CD4-positive, alpha-beta T cell treated with Interleukin-2 at 100 ng/mL for 4 hours (primary cell): ENCODE results near the gene ALDH3B2.
"Not testable (repeated sequence)": the region's sequence is repeated elsewhere in the genome, so short reads cannot be mapped to it uniquely, and the experiment has no call there.

Experiments
- DNase-seq: peaks from one replicate; pipeline ENCODE4 v3.0.0-alpha.2; 2020; ENCODE audit warnings: low spot score

ALDH3B2 gene

DNA sequence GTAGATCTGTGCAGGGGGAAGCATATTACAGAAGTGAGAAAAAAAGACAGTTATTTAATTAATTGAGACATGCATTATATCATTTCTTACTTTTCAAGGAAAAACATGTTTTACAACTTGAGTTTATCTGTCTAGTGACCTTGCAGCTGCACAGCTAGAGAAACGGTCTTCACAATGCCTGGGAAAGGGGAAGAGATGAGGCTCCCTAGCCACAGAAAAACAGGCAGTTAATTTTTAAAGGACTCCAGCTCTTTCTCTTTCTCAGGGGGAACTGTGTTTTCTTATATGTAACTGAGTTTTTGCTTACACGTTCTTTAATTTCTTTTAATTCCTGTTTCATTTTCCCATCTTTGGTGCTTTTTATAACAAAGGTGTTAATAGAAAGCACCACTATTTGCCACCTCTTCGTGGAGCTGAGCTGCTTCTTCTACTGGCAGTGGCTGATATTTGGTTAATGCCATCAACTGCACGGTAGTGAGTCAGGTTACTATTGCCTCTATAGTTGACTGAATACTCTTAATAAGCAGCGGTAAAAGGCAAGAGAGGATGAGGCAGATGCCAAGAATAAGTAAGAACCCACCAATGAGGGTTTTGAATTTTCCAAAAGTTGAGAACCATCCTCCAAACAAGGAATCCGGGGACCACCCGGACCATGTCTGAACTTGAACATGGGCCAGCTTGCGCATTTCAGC is 11.4 kb upstream of the ALDH3B2 start:
- not testable (repeated sequence) for DNase-seq

DNA sequence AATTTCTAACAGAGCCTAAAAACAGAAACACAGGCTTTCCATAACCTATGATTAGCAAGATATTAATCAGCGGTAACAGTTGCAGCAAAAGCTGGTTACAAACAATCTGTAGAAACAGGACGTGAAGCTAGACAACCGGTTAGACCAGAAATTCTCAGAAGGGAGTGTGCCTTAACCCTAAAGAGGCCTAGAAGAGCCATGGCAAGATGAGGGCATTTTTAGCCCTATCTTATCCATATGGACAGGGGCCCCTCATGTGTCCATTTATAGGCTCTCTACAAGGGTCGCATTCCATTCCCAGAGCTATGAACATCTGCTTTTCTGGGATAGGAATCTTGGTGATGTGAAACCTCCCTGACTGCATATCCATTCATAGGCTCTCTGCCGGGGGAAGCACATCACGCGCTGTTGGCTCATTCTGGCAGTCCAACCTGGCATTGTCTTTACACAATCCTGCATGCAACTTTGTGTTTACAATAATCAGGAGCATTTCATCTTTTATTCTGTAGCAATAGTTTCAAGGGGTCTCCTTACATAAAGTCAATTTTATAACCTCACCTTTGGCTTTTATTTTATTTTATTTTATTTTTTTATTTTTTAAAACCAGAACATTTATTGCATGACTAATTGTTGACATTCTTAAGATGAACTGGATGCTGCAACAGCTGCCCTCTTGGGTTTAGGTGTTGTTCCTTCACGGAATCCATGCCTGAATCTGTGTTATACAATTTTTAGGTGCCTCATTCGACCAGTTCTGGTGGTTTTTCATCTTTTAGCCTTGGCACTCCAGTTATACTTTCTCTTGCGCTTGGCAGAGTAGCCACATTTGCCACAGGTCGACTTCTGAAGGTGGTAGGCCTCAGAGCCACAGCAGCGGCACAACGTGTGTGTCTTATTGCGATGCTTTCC is 8.0 kb upstream of the ALDH3B2 start:
- DNase-seq = not testable (repeated sequence)

DNA sequence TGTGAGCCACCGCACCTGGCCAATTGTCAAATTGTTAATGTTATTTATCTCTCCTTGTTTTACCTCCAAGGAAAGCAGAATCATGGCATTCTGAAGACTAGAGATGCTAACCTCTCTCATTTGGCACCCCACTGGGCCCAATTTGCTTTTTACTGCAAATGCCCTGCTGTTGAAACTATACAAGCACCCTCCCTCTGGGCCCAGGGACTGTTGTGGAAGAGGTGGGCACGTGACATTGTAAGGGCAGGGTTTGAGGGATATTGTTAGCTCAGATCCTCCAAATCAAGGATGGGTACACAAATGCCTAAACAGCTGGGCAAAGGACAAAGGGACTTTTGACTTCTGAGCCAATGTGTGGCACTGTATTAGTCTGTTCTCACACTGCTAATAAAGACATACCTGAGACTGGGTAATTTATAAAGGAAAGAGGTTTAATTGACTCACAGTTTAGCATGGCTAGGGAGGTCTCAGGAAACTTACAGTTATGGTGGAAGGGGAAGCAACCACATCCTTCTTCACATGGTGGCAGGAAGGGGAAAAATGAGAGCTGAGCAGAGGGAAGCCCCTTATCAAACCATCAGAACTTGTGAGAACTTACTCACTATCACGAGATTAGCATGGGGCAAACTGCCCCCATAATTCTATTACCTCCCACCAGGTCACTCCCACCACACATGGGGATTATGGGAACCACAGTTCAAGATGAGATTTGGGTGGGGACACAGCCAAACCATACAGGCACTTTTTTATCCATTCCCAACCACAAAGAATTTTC is 6.5 kb upstream of the ALDH3B2 start:
- DNase-seq = no peak

DNA sequence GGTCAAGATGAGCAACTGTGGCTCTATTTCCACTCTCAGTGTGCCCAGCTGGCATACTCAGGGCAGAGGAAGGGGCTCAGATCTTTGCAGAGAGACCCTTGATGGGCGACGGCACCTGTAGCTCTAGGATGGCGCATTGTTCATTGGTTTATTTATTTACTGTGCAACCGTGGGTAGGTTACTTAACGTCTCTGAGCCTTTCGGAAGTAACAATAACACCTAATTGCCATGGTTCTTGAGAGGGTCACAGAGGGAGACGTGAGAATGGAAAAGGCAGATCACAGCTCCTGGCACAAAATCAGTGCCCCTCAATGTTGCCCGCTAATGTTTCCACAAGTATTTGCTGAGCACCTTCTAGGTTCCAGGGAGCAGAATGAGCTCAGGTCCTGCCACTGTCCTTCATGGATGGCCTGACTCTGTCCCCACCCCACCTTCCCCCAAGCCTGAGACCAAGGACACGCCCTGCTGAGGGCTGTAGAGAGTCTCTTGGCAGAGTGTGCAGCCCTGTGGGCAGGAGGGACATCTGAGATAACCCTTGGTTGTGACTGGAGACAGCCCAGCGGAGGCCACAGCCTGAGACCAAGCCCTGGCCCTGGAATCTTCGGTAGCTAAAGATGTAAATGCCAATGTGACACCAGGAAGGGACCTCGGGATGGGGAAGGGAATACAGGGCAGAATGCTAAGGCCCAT is 780 bp upstream of the ALDH3B2 start:
- DNase-seq = no peak

DNA sequence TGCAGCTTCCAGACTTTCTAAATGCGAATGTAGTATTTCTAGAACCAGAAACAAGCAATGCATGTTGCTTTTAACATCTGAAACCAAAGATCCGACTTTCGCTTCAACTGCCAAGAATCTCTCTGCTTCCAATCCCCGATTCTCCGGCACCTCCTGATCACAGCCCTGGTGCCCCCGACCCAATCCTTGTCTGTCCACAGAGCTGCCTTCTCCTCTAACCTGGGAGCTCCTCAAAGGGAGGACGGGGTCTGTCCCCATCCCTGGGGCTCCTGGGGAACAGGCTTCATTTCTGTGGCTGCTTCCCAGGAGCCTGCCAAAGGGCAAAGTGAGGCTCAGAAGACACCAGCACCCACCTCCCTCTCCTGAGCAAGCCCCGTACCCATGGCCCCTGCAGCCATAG is 521 bp downstream of the ALDH3B2 start:
- no peak for DNase-seq

DNA sequence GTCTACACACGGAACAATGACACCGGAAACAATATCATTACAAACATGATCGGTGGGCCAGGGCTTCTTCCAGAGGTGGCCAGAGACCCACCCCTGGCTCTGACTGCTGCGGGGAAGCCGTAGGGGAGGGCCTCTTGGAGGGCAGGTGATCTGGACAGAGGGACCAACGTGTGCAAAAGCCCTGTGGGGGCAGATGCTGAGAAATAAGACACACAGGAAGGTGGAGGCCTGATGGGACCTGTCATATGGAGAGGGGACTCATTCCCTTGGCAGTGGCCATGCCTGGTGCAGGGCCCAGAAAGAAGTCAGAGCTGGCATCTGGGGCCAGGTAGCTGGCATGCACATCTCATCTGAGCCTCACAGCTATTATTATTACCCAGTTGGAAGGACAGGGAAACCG is 1.1 kb downstream of the ALDH3B2 start:
- DNase-seq = no peak

DNA sequence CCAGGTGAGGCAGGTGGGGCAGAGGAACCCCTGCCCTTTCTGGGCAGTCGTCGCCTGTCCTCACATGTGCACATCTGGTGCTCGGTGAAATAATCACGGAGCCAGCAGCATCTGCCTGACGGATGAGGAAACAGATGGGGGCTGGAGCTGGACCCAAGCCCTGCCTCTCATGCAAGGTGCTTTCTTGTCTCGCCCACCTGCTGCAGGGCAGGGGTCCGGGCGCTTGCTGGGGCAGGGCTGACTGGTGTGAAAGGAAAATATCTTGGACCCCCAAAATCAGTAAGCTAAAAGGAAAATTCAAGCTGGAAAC is 3.3 kb downstream of the ALDH3B2 start:
- DNase-seq = no peak

DNA sequence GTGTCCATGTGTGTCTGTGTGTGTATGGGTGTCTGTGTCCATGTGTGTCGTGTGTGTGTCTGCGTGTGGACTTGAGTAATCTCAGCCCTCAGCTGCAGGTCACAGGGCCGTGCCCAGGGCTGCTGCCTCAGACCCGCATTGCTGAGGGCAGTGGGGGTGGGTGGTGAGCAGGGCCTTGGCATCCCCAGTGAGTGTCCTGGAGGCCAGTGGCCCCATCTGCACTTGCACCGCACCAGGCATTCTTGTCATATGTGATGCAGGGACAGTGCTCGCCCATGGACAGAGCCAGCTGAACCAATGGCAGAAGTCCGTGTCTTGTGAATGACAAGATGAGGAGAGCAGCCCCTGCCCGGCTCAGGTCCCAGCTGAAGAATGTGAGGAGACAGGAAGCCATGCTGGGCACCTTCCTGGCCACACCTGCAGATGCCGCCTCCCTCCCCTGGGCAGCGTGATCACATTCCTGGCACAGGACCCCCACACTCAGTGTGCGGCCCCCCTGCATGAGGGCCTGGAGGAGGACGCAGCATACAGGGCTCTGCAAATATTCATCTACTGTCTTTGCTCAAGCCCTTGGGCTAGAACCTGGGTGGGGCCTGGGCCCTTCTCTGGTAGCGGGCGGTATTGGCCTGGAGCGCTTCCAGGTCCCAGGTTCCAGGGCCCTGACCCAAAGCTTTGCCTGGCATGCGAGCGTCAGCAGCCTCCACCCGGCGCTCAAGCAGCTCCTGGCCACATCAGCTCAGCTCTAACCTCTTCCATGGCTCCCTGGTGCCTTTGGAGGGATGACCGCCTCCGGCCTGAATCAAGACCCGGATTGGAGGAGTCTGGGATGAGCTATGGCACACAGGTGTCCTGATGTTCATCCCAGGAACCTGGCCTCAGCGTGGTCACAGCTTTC is 3.9 kb downstream of the ALDH3B2 start:
- no peak for DNase-seq

DNA sequence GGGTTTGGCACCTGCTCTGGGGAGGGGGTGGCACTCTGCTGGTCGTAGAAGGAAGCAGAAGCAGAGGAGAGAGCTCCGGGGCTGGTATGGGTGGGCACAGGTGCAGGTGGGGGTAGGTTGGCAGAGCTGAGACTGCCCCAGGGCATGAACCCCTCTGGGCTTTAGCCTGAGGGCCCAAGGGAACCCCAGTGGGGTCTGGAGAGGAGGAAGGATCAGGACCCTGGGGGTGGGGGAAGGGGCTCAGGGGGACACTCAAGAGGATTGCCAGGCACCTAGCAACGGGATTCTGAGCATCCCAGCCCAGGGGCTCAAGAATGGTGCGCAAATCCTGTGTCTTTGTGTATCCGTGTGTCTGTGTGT is 6.3 kb downstream of the ALDH3B2 start:
- DNase-seq = no peak

DNA sequence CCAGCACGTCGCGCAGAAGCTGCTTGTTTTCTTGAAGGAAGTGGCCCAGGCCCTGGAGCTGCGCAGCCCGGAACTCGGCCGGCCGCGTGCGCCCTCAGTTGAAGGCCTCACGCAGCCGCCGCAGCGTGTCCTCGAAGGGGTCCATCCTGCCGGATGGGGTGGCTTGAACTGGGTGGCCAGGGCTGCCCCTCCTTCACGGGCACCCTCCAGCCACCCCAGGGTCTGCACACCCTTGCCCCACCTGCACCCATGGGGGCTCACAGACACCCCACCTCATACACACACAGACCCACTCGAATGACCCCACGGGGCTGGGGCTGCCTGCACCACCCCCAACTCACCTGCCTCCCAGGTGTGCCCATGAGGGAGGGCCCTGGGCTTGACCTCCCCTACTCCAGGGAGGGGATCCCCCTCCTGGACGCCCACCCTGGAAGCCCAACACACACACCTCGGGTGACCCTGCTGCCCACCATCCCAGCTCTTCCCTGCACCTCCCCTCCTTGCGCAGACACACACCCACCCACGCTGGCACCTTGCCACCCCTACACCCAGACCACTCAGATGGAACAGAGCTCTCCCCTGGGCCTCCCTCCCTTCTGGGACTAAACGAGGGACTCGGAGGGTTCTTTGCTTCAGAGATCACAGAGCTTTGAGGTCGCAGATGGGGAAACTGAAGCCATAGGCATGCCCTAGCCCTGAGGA is 6.8 kb downstream of the ALDH3B2 start:
- DNase-seq = no peak

DNA sequence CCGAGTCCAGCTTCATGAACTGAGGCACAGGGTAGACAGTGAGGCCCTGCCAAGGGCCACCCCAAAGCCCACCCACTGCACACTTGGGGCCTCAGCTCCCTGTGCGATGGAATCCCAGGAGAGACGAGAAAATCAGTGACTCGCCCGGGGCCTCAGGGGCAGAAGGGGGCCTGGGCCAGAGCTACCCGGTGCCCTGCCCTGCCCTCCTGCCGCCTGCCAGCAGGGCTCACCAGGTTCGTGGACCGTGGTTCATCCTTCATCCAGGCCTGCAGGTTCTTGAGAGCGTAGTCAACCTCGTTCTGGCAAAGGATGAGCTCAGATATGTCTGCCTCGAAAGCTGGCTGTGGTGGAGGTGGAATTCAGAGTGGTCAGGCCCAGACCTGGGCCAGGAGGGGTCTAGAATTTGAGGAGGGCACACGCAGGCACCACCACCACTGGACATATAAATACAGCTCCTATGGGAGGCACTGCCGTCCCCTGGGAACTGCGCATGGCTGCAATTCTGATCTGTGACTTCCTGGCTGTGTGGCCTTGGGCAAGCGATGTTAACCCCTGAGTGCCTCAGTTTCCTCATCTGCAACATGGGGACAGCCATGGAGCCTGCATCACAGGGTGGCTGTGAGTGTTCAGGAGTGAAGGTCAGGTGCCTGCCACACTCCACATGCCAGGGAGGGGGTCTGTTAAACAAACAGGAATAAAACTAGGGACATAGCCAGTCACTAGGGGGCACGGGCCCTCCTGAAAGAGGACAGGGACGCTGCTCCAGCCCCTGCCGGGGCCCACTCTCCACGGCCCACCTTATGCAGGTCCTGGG is 7.5 kb downstream of the ALDH3B2 start:
- DNase-seq = no peak

DNA sequence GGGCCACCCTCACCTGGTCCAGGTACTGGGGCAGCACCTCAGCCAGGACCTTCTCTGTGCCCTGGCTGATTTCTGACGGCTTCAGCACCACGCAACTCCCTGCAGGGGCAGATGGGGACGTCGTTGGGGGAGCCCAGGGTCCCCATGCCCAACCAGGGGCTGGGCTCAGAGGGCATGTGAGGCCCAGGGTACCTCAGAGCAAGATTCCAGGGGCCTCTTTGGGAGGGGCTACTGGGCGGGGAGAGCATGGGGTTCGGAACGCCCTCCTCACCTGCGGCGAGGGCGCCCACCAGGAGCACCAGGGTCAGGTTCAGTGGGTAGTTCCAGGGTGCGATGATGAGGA is 8.1 kb downstream of the ALDH3B2 start:
- DNase-seq = no peak

DNA sequence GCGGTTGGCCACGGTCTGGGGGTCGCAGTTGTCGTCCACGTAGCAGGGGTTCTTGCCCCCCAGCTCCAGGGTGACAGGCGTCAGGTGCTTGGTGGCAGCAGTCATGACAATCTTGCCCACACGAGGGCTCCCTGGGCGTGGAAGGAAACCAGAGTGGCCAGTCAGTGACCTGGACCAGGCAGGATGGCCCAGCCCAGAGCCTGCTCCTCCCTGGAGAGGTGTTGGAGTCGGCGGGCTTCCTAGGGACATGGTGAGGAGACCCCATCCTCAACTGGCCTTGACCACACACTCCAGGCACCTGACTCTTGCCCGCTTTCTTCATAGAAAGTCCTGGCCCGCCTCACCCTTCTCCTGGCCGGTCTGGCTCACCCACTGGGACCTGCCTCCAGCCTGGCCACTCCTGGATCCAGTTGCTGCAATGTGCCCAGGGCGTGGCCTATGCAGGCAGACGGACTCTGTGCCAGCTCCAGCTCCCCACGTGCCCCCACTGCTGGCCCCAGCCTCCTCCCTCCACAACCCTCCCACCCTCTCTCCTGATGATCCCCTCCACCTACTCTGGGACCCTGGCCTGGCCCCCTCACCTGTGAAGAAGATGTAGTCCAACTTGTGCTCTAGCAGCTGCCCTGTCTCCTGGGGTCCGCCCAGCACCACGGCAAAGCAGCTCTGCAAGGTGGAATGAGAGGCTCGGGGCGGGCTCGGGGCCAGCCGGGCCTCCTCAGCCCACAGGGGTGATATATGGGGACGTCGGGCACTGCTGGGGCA is 8.7 kb downstream of the ALDH3B2 start:
- DNase-seq = no peak

DNA sequence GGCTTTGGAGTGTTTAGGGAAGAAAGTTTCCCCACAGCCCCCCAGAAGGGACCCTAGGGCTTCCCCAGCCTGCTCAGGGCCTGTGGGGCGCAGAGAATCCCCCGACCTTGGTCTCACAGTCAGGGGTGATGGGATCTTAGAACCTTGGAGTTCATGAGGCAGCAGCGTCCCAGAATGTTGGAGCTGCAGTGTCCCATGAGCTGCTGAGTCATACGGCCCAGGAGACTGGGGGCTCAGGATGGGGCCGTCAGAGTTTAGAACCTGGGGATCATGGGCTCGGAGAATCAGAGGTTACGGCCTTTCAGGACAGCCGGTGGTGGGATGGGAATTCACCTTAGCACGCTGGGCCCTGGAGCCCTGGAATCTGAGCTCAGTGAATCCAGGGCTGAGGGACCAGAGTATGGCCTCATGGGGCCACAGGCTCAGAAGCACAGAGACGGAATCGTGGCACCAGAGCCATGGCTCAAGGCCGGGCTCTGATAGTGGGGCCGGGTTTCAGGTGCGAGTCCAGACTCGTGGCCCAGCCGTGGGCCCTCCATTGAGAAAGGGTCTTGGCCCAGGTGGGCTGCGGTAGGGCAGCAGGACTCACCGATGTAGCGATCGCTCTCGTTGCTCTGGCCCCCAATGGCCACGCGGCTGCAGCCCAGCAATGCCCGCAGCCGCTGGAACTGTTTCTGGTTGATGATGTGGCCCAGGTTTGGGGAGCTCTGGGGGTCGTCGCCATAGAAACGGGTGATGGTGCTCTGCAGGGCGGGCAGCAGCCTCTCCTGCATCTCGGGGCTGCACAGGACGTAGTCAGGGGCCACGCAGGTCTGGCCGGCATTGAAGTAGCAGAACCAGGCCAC is 9.5 kb downstream of the ALDH3B2 start:
- no peak for DNase-seq

DNA sequence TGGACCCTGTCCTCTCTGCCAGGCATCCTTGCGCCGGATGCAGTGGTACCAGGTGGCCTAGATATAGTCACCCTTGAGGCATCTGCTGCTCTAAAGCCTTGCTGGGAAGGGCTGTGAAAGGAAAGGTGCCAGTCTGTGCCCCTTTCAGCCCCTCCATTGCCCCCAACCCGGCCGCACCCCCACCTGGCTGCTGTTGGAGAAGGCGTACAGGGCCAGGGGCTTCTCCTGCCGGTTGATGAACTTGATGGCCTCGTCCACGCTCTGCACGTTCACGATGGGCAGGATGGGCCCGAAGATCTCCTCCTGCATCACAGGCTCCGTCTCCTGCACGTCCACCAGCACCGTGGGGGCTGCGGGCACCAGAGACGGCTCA is 10.2 kb downstream of the ALDH3B2 start:
- DNase-seq = no peak

DNA sequence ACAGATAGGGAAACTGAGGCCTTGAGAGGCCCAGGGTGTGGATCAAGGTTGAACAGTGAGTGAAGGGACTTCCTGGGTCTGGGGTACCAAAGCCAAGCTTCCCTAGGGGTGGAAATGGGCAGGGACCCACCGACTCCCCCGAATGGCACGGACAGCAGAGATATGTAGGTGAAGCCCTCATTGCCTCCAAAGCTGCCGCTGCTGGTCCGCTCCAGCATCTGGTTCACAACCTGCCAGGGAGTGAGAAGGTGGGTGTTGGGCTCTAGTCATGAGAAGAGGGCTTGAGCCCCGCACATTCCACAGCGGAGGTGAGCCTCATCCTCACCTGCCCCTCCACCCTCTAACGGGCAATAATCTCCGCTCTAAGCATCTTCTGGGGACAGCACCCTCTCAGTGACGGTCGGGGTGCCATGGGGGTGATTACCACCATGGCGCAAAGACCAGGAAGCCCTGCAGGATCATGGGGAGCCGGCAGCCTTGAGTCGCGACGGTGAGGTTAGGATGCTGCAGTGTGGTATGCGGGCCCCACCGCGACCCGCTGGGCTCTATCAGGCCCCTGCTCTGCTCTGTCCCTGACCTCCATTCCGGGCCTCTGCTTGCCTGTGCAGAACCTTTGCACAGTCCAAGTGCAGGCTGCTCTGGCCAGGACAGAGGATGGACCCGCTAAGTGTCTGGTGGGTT is 10.8 kb downstream of the ALDH3B2 start:
- no peak for DNase-seq

DNA sequence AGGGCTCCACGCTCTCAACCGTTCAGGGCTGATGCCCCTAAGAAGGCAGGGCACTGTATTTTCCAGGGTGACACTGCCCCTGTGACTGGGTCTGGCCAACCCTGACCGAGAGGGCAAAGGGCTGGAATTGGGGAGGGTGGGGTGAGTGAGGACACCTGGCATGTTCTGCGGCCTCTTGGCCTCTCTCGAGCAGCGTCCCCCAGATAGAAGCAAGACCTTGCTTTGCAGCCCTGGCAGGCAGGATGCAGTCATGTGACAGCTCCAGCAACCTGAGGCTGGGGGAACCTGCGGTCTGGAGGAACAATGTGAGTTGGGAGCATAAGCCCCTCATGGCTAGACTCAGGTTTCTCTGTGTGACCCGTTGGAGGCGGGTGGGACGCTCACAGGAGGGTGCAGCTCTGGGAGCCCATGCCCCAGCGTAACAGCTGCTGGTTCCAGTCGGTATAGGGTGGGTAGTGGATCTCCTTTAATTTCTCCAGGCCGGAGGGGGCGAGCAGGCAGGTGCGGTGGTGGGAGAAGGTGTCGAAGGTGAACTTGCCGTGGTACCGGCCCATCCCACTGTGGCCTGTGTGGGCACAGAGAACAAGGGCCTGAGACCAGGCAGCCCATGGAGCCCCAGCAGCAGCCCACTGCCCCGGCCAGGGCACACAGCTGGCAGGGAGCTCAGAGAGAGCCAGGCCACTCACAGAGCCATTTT is 11.4 kb downstream of the ALDH3B2 start:
- DNase-seq = no peak
